NCI-H128 (cell line): ENCODE measurements around the gene MMP14.
"Not testable (repeated sequence)": the region's sequence is repeated elsewhere in the genome, so short reads cannot be mapped to it uniquely, and the experiment has no call there.

Experiments
- DNase-seq: peaks from one replicate; lab custom pipeline; 2025; ENCODE audit not compliant: unreplicated experiment; lab: John Stamatoyannopoulos, UW

MMP14 gene

GRCh38 chr14:22836301-22837113, at the start of gene MMP14:
TSS of gene MMP14 (plus strand) at chr14:22836585. CDS start at chr14:22836818, 233 bp downstream.
- no peak for DNase-seq

GRCh38 chr14:22786685-22787084, 49.7 kb upstream of the MMP14 start:
- DNase-seq: no peak

GRCh38 chr14:22791301-22791700, 45.1 kb upstream of the MMP14 start:
- DNase-seq: no peak

GRCh38 chr14:22792158-22792557, 44.2 kb upstream of the MMP14 start:
- DNase-seq: no peak

- not testable (repeated sequence) for DNase-seq
Observed at GRCh38 chr14:22793550-22793949, 42.8 kb upstream of the MMP14 start.

- DNase-seq: no peak
Observed at GRCh38 chr14:22793976-22794375, 42.4 kb upstream of the MMP14 start.

GRCh38 chr14:22794551-22794951, 41.8 kb upstream of the MMP14 start:
- DNase-seq: no peak

GRCh38 chr14:22796087-22796707, 40.2 kb upstream of the MMP14 start:
- no peak for DNase-seq

- DNase-seq: no peak
Observed at GRCh38 chr14:22797017-22797917, 39.1 kb upstream of the MMP14 start.

- no peak for DNase-seq
Observed at GRCh38 chr14:22798528-22798927, 37.9 kb upstream of the MMP14 start.

GRCh38 chr14:22800346-22800745, 36.0 kb upstream of the MMP14 start:
- DNase-seq: no peak

- DNase-seq: no peak
Observed at GRCh38 chr14:22801716-22802115, 34.7 kb upstream of the MMP14 start.

GRCh38 chr14:22802860-22803686, 33.3 kb upstream of the MMP14 start:
- no peak for DNase-seq

GRCh38 chr14:22803687-22803974, 32.8 kb upstream of the MMP14 start:
- DNase-seq: no peak

GRCh38 chr14:22805235-22805634, 31.1 kb upstream of the MMP14 start:
- not testable (repeated sequence) for DNase-seq

GRCh38 chr14:22807432-22808087, 28.8 kb upstream of the MMP14 start:
- no peak for DNase-seq

GRCh38 chr14:22808388-22809209, 27.8 kb upstream of the MMP14 start:
- DNase-seq: no peak

GRCh38 chr14:22811722-22812121, 24.7 kb upstream of the MMP14 start:
- DNase-seq: no peak

GRCh38 chr14:22812744-22813143, 23.6 kb upstream of the MMP14 start:
- DNase-seq: no peak
